Subcutaneous abdominal adipose tissue (tissue), 5 donors: ENCODE results near the gene PRDM16.

Experiments
- H3K27ac ChIP-seq: one replicate; pipeline ENCODE4 v1.7.0; 2013; ENCODE audit warnings: low read depth, mild to moderate bottlenecking, inconsistent platforms, low read length, moderate library complexity
- H3K27me3 ChIP-seq, 5 donors: one replicate each; pipeline ENCODE4 v1.7.0; 2013; ENCODE audit warnings: low read length in 5 of 5, inconsistent platforms in 1 of 5; ENCODE audit not compliant: control insufficient read depth in 5 of 5, insufficient read depth in 4 of 5
- H3K36me3 ChIP-seq, 5 donors: one replicate each; pipeline ENCODE4 v1.7.0; 2013; ENCODE audit warnings: low read length in 5 of 5; ENCODE audit not compliant: control insufficient read depth in 5 of 5, insufficient read depth in 5 of 5
- H3K4me1 ChIP-seq, 5 donors: one replicate each; pipeline ENCODE4 v1.7.0; 2013; ENCODE audit warnings: low read length in 5 of 5, mild to moderate bottlenecking in 3 of 5, moderate library complexity in 1 of 5; ENCODE audit not compliant: control insufficient read depth in 5 of 5, insufficient read depth in 5 of 5
- H3K4me3 ChIP-seq, 5 donors: one replicate each; pipeline ENCODE4 v1.7.0; 2013; ENCODE audit warnings: low read length in 5 of 5, low read depth in 1 of 5
- H3K9ac ChIP-seq, 5 donors: one replicate each; pipeline ENCODE4 v1.7.0; 2013; ENCODE audit warnings: low read length in 5 of 5, mild to moderate bottlenecking in 4 of 5, moderate library complexity in 3 of 5
- H3K9me3 ChIP-seq, 5 donors: one replicate each; pipeline ENCODE4 v1.7.0; 2013; ENCODE audit warnings: low read length in 5 of 5; ENCODE audit not compliant: control insufficient read depth in 5 of 5
- donor health status: healthy.
- donor health status: healthy.
- donor health status: healthy.
- donor health status: healthy.
- donor health status: healthy.

PRDM16 gene

GRCh38 chr1:3347257-3348020 lies 278.4 kb downstream of the PRDM16 start:
- Histone ChIP-seq H3K4me3 (no peak overlapping the region), H3K9me3 (peaks cover 11 to 25% (median 23%) of the 10 kb centered on the region in 5 donors), H3K27ac (no peak overlapping the region), H3K36me3 (no peaks in the 10 kb centered on the region), H3K4me1 (peaks cover 0 to 17% (median 12%) of the 10 kb centered on the region in 5 donors), H3K27me3 (peaks cover 8 to 44% (median 31%) of the 10 kb centered on the region in 5 donors), H3K9ac (no peak overlapping the region)

DNA sequence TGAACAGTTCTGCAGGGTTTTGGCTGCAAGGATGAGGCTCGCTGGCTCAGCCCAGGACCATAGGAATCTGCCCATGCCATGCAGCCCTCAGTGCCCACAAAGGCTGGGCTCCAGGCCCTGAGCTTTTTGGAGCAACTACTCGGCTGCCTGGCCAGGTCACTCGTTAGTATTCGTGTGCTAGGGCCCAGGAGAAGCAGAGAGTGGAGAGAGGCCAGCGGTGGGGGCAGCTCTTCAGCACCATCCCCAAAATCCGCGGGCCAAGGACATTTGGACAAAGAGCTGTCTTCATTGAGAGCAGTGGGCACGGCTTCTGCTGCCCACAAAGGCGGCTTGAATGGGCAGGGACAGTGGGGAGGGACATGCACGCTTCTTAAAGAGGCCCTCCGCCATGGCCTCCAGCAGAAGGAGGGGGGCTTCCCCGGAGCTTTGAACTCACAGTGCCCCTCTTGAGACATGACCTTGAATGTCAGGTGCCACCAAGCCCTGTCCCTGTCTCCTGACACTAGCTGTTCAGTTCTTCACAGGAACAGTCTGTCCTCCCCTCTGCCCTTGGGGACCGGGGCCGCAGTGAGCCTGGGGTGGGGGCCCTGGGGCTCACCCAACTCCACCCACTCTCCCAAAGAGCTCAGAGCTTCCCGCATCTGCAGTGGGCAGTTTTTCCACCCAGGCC lies 279.3 kb downstream of the PRDM16 start:
- H3K4me1 ChIP-seq, result peaks cover 0 to 24% (median 14%) of the 10 kb centered on the region in 5 donors
- H3K9me3 ChIP-seq, result peaks cover 7 to 18% (median 17%) of the 10 kb centered on the region in 5 donors
- H3K36me3 ChIP-seq, result no peaks in the 10 kb centered on the region
- peaks cover 16 to 52% (median 32%) of the 10 kb centered on the region in 5 donors for H3K27me3 ChIP-seq
- H3K27ac ChIP-seq, result no peak overlapping the region
- no peak overlapping the region for H3K4me3 ChIP-seq
- H3K9ac ChIP-seq, result no peak overlapping the region

DNA sequence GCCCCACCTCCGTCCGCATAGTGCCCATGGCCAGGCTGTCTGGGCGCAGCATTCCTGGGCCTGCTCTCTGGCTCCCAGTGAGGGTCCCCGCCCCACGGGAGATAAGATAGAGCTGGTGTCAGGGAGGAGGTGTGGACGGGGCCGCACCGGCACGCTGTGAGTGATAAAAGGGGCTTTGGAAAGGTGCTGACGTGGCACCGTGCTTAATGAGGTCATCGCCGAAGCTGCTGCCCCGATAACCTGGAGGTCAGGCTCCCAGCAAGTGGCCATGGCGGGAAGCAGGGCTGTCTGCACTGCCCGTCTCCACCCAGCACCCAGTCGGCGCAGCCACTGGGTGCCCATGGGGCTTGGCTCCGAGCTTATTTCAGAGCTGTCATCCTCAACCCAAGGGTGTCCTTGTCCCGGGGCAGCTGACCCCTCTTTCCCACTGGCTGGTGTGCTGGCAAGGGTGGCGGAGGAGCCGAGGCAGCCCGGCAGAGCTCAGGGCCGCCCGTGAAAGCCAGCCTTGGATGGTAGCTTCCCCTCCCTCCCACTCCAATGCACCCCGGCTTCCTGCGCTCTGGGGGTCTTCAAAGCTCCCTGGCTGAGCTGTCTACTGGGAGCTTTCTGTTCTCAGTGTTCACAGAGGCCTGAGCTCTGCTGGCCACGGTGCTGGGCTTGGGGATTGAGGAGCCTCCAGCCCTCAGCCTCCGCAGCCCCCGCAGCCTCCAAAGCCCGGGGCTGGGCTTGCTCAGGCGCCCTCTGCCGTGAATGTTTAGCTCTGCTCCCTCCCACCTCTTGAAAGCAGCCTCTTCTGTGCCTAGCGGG lies 280.4 kb downstream of the PRDM16 start:
- Histone ChIP-seq H3K4me1 (peaks cover 0 to 26% (median 14%) of the 10 kb centered on the region in 5 donors), H3K9ac (no peak overlapping the region), H3K27ac (no peak overlapping the region), H3K27me3 (peaks cover 21 to 56% (median 35%) of the 10 kb centered on the region in 5 donors), H3K9me3 (peaks cover 2 to 11% (median 11%) of the 10 kb centered on the region in 5 donors), H3K4me3 (no peak overlapping the region), H3K36me3 (no peaks in the 10 kb centered on the region)

DNA sequence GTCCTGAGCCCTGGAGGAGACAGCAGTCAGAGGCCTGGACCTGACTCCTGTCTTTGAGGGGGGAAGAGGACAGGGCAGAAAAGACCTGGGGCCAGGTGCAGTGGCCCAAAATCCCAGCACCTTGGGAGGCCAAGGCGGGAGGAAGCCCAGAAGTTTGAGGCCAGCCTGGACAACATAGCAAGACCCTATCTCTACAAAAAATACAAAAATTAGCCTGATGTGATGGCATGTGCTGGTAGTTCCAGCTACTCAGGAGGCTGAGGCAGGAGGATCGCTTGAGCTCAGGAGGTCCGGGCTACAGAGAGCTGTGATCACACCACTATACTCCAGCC lies 280.9 kb downstream of the PRDM16 start:
- peaks cover 21 to 60% (median 36%) of the 10 kb centered on the region in 5 donors for H3K27me3 ChIP-seq

GRCh38 chr1:3350506-3351261 lies 281.7 kb downstream of the PRDM16 start:
- peak overlapping the region in 1 of 5 donors; percentile 35 for H3K9ac ChIP-seq
- peaks cover 0 to 26% (median 14%) of the 10 kb centered on the region in 5 donors for H3K4me1 ChIP-seq
- H3K9me3 ChIP-seq, result no peaks in the 10 kb centered on the region
- peaks cover 21 to 62% (median 40%) of the 10 kb centered on the region in 5 donors for H3K27me3 ChIP-seq
- H3K36me3 ChIP-seq, result no peaks in the 10 kb centered on the region
- no peak overlapping the region for H3K27ac ChIP-seq
- no peak overlapping the region for H3K4me3 ChIP-seq

More for the DNA sequence above, 280.9 kb downstream of the PRDM16 start:
- H3K27ac ChIP-seq, result no peak overlapping the region
- no peaks in the 10 kb centered on the region for H3K36me3 ChIP-seq
- H3K4me1 ChIP-seq, result peaks cover 0 to 26% (median 14%) of the 10 kb centered on the region in 5 donors
- no peak overlapping the region for H3K4me3 ChIP-seq
- H3K9ac ChIP-seq, result no peak overlapping the region
- H3K9me3 ChIP-seq, result peaks cover 0 to 6% (median 5%) of the 10 kb centered on the region in 5 donors

DNA sequence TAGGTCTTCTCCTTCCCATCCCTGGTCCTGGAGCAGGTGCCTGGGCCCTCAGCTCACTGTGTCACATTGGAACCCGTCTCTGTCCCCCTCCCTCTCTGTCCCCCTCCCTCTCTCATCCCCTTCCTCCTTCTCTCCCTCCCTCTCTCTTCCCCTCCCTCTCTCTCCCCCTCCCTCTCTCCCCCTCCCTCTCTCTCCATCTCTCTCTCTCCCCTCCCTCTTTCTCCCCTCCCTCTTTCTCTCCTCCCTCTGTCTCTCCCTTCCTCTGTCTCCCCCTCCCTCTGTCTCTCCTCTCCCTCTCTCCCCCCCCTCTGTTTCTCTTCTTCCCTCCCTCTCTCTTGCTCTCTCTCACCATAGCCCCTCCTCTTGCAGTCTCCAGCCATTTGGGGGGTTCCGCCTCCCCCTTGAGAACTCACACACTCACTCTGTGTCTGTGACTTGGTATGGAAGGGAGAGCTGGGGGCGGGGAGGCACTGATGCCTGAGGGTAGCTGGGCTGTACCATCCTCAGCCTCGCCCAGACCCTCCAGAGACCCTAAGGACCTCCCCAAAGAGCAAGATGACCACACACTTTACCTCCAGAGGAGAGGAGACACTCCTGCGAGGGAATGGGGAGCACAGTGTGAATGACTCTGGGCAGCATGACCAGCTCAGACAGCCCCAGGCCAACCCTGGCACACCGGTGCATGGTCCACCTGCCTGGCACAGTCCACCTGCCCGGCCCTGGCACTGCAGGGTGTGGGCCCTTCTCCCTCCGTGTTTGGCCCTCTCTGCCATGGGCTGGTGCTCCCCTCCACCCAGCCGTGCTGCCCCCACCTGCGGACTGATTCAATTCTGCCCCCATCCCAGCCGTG lies 282.7 kb downstream of the PRDM16 start:
- Histone ChIP-seq H3K27ac (no peak overlapping the region), H3K4me3 (no peak overlapping the region), H3K27me3 (peaks cover 21 to 62% (median 41%) of the 10 kb centered on the region in 5 donors), H3K9ac (no peak overlapping the region), H3K4me1 (peaks cover 0 to 26% (median 14%) of the 10 kb centered on the region in 5 donors), H3K36me3 (no peaks in the 10 kb centered on the region), H3K9me3 (no peaks in the 10 kb centered on the region)

DNA sequence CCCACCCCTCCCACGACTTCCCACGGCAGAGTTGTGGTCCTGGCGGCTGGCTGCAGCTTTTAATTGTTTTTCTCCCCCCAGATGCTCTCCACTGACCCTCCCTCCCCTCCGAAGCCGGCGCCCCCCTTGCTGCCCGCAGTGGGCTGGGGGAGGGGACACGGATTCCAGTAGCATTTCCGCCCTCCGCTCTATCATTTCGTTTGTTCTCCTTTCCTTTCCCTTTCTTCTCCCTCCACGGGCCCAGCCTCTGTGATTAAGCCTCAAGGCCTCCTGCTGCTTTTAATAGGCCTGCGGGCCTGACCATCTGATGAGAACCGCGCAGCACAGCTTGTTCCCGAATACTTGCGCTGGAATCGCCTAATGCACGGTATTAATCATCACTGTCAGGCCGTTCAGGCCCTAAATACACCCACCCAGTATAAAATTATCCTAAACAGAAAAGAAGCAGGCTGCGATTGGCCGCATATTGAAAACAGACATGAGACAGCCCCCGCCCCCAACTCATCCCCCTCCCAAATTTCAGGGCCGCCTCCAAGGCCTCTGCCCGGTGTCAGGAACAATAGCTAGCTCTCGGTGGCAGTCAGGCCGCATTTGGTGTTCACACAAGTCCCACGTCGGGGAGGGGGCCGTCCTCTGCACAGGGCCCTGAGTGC lies 283.4 kb downstream of the PRDM16 start:
- Histone ChIP-seq H3K4me3 (no peak overlapping the region), H3K27ac (no peak overlapping the region), H3K9ac (no peak overlapping the region), H3K4me1 (peaks cover 0 to 26% (median 14%) of the 10 kb centered on the region in 5 donors), H3K27me3 (peaks cover 23 to 64% (median 40%) of the 10 kb centered on the region in 5 donors), H3K9me3 (no peaks in the 10 kb centered on the region), H3K36me3 (no peaks in the 10 kb centered on the region)

- Histone ChIP-seq H3K4me1 (peaks cover 0 to 26% (median 14%) of the 10 kb centered on the region in 5 donors), H3K9ac (no peak overlapping the region), H3K27me3 (peaks cover 27 to 64% (median 41%) of the 10 kb centered on the region in 5 donors), H3K9me3 (no peaks in the 10 kb centered on the region), H3K27ac (no peak overlapping the region), H3K36me3 (no peaks in the 10 kb centered on the region), H3K4me3 (no peak overlapping the region)
Observed at GRCh38 chr1:3352952-3353331, 283.9 kb downstream of the PRDM16 start.
